Ascending aorta (tissue), 2 donors: ENCODE data around the gene NCAPG2. TPM values are rescaled to one million over a fixed set of nuclear protein-coding genes. Genes with fewer than 3 reads are reported as not detected.

ENCODE experiments used
- DNase-seq, 2 donors: peaks; one replicate each; pipeline ENCODE4 v3.0.0-alpha.2; 2019; ENCODE audit warnings: low spot score in 2 of 2
- H3K27ac ChIP-seq, 2 donors: fragments of 200-600 bp; sonication (generic); one replicate each; pipeline ENCODE4 v1.5.1; 2016 to 2017; ENCODE audit warnings: mild to moderate bottlenecking in 1 of 2
- H3K27me3 ChIP-seq: fragments of 200-600 bp; sonication (generic); one replicate; pipeline ENCODE4 v1.5.1; 2017
- H3K36me3 ChIP-seq, 2 donors: fragments of 200-600 bp; sonication (generic); one replicate each; pipeline ENCODE4 v1.5.1; 2016
- H3K4me1 ChIP-seq, 2 donors: fragments of 200-600 bp; sonication (generic); one replicate each; pipeline ENCODE4 v1.5.1; 2016 to 2017; ENCODE audit warnings: mild to moderate bottlenecking in 1 of 2
- H3K4me3 ChIP-seq, 2 donors: fragments of 200-600 bp; sonication (generic); one replicate each; pipeline ENCODE4 v1.5.1; 2016 to 2017; ENCODE audit warnings: mild to moderate bottlenecking in 1 of 2
- H3K9me3 ChIP-seq, 2 donors: fragments of 200-600 bp; sonication (generic); one replicate each; pipeline ENCODE4 v1.5.1; 2016
- intact Hi-C: fragments of 100-400 bp; cut with DNase I; formaldehyde crosslinking; loops from one replicate; pipeline ENCODE4 v1.15.1; 2023
- total RNA-seq: library from RNA; depleted of rRNA; stranded (reverse); fragments of >200 nt; gene quantifications from one replicate; pipeline ENCODE4 v1.1.0, GENCODE V29; 2016
- TF ChIP-seq, protein P1 (sequence below), 3 experiments: fragments of 200-600 bp in 2 of 3; fragments of 450-650 bp in 1 of 3; sonication (generic) in 2 of 3; IDR thresholded peaks; one replicate each; pipeline ENCODE4 v1.5.1; 2016 to 2019; ENCODE audit warnings: antibody characterized with exemption in 3 of 3, mild to moderate bottlenecking in 1 of 3, moderate library complexity in 1 of 3

The NCAPG2 gene
- total RNA-seq, 1 donor from 2014 or later, result 1.6 TPM

DNA sequence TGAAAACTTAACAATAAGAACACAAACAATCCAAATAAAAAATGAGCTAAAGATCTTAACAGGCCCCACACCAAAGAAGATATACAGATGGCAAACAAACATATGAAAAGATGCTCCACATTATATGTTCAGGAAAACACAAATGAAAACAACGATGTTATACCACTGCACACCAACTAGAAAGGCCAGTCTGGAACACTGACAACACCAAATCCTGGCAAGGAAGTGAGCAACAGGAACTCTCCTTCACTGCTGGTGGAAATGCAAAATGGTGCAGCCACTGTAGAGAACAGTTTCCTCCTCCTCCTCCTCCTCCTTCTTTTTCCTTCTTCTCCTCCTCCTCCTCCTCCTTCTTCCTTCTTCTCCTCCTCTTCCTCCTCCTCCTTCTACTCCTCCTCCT is 12.2 kb upstream of the NCAPG2 start:
- no peaks in the 10 kb centered on the region for H3K9me3 ChIP-seq
- H3K4me1 ChIP-seq, result no peaks in the 10 kb centered on the region
- H3K36me3 ChIP-seq, result no peaks in the 10 kb centered on the region
- no peak for DNase-seq
- TF ChIP-seq, protein P1, sequence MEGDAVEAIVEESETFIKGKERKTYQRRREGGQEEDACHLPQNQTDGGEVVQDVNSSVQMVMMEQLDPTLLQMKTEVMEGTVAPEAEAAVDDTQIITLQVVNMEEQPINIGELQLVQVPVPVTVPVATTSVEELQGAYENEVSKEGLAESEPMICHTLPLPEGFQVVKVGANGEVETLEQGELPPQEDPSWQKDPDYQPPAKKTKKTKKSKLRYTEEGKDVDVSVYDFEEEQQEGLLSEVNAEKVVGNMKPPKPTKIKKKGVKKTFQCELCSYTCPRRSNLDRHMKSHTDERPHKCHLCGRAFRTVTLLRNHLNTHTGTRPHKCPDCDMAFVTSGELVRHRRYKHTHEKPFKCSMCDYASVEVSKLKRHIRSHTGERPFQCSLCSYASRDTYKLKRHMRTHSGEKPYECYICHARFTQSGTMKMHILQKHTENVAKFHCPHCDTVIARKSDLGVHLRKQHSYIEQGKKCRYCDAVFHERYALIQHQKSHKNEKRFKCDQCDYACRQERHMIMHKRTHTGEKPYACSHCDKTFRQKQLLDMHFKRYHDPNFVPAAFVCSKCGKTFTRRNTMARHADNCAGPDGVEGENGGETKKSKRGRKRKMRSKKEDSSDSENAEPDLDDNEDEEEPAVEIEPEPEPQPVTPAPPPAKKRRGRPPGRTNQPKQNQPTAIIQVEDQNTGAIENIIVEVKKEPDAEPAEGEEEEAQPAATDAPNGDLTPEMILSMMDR (IDR thresholded peaks at IDR 0.05), result no peak
- intact Hi-C loops, result no loop called here
- H3K4me3 ChIP-seq, result no peak overlapping the region
- H3K27me3 ChIP-seq, result no peaks in the 10 kb centered on the region
- H3K27ac ChIP-seq, result no peak overlapping the region

DNA sequence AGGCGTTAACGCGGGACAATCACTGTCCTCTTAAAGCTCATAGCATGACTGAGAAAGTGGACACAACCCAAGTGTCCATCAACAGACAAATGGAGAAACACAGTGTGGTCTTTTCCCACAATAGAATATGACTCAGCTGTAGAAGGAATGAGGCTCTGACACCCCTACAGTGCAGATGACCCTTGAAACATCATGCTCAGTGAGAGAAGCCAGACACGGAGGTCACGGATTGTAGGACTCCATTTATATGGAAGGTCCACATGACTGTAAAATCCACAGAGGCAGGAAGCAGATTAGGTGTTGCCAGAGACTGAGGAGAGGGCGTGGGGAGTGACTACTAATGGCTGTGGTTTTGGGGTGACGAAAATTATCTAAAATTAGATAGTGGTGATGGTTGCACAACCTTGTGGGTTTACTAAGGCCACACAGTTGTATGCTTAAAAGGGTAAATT is 6.1 kb upstream of the NCAPG2 start:
- intact Hi-C loops, result no loop called here
- no peaks in the 10 kb centered on the region for H3K9me3 ChIP-seq
- H3K4me3 ChIP-seq, result no peak overlapping the region
- H3K4me1 ChIP-seq, result no peaks in the 10 kb centered on the region
- DNase-seq, result no peak
- H3K27me3 ChIP-seq, result no peaks in the 10 kb centered on the region
- H3K36me3 ChIP-seq, result no peaks in the 10 kb centered on the region
- TF ChIP-seq, protein P1 (IDR thresholded peaks at IDR 0.05), result no peak
- H3K27ac ChIP-seq, result no peak overlapping the region

DNA sequence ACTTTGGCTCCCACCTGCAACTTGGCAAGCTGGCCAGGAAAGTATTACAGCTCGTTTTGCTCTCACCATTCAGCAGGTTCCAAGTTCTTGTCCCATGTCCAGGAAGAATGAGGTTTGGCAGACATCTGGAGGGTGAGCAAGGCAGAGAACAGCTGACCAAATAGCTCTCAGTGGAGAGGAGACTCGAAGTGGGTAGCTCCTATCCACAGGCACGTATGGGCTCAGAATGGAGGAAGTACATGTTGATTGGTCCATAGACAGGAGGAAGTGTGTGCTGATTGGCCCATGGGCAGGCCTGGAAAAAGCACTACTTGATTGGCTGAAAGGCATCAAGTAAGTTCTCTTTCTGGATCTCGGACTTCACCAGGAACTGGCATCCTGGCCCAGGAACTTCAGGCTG is 3.0 kb upstream of the NCAPG2 start:
- DNase-seq, result no peak
- no peaks in the 10 kb centered on the region for H3K9me3 ChIP-seq
- no peak overlapping the region for H3K27ac ChIP-seq
- intact Hi-C loops, result no loop called here
- TF ChIP-seq, protein P1 (IDR thresholded peaks at IDR 0.05), result no peak
- no peaks in the 10 kb centered on the region for H3K27me3 ChIP-seq
- H3K36me3 ChIP-seq, result no peaks in the 10 kb centered on the region
- no peak overlapping the region for H3K4me3 ChIP-seq
- peaks cover 0 to 3% of the 10 kb centered on the region in 2 donors for H3K4me1 ChIP-seq

DNA sequence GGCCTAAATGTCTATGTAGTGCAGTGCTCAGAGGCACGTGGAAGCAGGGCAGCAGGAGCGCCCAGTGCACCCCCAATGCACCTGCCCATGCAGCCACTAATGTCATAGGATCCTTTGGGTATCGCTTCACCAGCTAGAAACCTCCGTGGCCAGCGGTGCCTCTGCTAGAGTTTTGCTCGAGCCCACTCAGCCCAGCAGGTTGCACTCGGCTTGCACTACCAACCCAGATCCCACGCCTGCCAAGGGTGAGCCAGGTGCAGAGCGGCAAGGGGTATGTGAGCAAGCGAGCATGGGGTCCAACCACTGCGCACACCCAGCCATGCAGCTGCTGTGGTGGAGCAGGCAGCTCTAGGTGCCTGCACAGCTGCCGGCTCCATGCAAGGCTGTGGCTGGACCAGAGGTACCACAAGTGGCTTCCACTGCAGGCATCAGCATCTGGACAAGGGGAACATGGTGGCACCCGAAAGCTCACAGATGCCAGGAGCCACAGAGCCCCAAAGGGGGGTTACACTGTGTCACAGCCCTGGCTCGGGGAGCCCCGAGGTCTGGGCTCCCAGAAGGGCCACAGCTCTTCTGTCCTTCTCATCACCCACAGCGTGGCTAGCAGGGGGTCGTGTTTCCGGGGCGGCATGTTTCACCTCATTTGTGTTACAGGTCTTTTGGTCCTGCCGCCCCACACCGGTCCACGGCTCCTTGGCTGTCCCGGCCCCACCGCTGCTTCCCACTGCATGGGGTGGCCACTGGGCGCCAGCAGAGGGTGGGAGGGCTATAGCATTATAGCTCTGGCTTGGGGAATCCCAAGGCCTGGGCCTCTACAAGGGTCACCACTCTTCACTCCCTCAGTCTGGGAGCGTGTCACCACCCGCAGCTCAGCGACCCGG is 2.3 kb upstream of the NCAPG2 start:
- no peak for DNase-seq
- Histone ChIP-seq H3K9me3 (no peaks in the 10 kb centered on the region), H3K27me3 (no peaks in the 10 kb centered on the region), H3K4me3 (no peak overlapping the region), H3K4me1 (peaks cover 0 to 3% of the 10 kb centered on the region in 2 donors), H3K36me3 (no peaks in the 10 kb centered on the region), H3K27ac (no peak overlapping the region)
- TF ChIP-seq, protein P1 (IDR thresholded peaks at IDR 0.05), result no peak
- intact Hi-C loops, result no loop called here

DNA sequence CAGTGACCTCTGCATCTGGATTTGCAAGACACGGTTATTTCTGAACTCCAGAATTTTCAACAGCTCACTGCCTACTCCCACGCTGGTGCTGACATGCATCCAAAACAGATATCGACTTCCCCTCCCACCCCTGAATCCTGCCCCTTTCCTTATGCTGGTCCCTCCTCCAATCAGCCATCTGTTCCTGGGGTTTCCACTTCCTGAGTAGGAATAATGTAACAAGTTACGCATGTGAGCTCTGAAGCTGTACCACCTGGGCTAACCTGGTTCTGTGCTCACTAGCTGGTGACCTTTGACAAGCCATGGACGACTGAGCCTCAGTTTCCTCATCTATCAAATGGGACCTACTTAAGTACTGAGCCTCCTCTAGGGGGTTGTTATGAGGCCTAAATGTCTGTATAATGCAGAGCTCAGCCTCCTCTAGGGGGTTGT is 1.7 kb upstream of the NCAPG2 start:
- DNase-seq, result no peak
- Histone ChIP-seq H3K9me3 (no peaks in the 10 kb centered on the region), H3K36me3 (no peaks in the 10 kb centered on the region), H3K27me3 (no peaks in the 10 kb centered on the region), H3K27ac (no peak overlapping the region), H3K4me3 (no peak overlapping the region), H3K4me1 (peaks cover 0 to 3% of the 10 kb centered on the region in 2 donors)
- TF ChIP-seq, protein P1 (IDR thresholded peaks at IDR 0.05), result no peak
- intact Hi-C loops, result no loop called here
